Measurements from ENCODE around the gene SIGLEC12.

DNA sequence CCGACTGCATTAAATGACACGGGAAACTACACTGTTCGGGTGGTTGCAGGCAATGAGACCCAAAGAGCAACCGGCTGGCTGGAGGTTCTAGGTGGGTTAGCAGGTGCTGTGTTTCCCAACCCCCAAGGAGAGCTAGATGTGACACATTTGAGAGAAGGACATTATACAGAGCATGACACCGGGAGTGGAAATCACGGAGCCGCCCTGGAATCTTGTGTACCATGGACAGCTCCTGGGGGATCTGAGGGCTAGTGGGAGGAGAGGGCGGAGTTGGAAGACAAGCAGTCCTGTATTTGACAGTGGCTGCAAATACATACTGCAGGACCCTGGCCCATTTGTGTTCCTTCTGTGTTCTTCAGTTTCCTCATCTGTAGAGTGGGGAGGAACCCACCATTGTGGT, 21.0 kb downstream of the SIGLEC12 start:
- TF ChIP-seq, protein P1, sequence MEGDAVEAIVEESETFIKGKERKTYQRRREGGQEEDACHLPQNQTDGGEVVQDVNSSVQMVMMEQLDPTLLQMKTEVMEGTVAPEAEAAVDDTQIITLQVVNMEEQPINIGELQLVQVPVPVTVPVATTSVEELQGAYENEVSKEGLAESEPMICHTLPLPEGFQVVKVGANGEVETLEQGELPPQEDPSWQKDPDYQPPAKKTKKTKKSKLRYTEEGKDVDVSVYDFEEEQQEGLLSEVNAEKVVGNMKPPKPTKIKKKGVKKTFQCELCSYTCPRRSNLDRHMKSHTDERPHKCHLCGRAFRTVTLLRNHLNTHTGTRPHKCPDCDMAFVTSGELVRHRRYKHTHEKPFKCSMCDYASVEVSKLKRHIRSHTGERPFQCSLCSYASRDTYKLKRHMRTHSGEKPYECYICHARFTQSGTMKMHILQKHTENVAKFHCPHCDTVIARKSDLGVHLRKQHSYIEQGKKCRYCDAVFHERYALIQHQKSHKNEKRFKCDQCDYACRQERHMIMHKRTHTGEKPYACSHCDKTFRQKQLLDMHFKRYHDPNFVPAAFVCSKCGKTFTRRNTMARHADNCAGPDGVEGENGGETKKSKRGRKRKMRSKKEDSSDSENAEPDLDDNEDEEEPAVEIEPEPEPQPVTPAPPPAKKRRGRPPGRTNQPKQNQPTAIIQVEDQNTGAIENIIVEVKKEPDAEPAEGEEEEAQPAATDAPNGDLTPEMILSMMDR (IDR thresholded peaks at IDR 0.05; ENCODE audit: low read length): no peak
- TF ChIP-seq EZH2phosphoT487 (IDR thresholded peaks at IDR 0.05; ENCODE audit: low read length) (no peak), EZH2 (optimal IDR thresholded peaks at IDR 0.05; ENCODE audit: low read depth, low read length) (no peak)

All from MM.1S (cell line).